ENCODE measurements around the gene PTPRS. TPM values are rescaled to one million over a fixed set of nuclear protein-coding genes. Genes with fewer than 3 reads are reported as not detected.
A peak's percentile ranks its signal among the peaks of the same experiment; 100 is the strongest.

PTPRS gene
- total RNA-seq, 4 donors from 2014 or later, result 21.1 to 68.5 (median 42.3) TPM

GRCh38 chr19:5296457-5297271, 43.9 kb downstream of the PTPRS start:
- peaks cover 5 to 19% of the 10 kb centered on the region in 2 donors for H3K4me1 ChIP-seq
- no peak overlapping the region for H3K4me3 ChIP-seq
- no peaks in the 10 kb centered on the region for H3K27me3 ChIP-seq
- ATAC-seq (no peak), DNase-seq (no peak)
- intact Hi-C loops (cut with DNase I; ENCODE audit: low total_unique reads), result no loop called here
- in situ Hi-C loops (cut with MboI; ENCODE audit: low sequenced_read_pairs in 4 of 4), result no loop called here
- no peaks in the 10 kb centered on the region for H3K36me3 ChIP-seq
- H3K9me3 ChIP-seq, result no peaks in the 10 kb centered on the region
- H3K27ac ChIP-seq, result no peak overlapping the region
- no peak for TF ChIP-seq POLR2A (IDR thresholded peaks at IDR 0.05)
- TF ChIP-seq CTCF (IDR thresholded peaks at IDR 0.05 in 4 of 5, conservative IDR thresholded peaks at IDR 0.05 in 1 of 5), result no peak

GRCh38 chr19:5296021-5296420, 44.6 kb downstream of the PTPRS start:
- in situ Hi-C loops (cut with MboI; ENCODE audit: low sequenced_read_pairs in 4 of 4) (no loop called here), intact Hi-C loops (cut with DNase I; ENCODE audit: low total_unique reads) (no loop called here)
- Histone ChIP-seq H3K27me3 (no peaks in the 10 kb centered on the region), H3K27ac (no peak overlapping the region), H3K4me3 (no peak overlapping the region), H3K9me3 (no peaks in the 10 kb centered on the region), H3K36me3 (no peaks in the 10 kb centered on the region), H3K4me1 (peaks cover 5 to 19% of the 10 kb centered on the region in 2 donors)
- DNase-seq (no peak), ATAC-seq (no peak)
- TF ChIP-seq CTCF (IDR thresholded peaks at IDR 0.05 in 4 of 5, conservative IDR thresholded peaks at IDR 0.05 in 1 of 5) (no peak), POLR2A (IDR thresholded peaks at IDR 0.05) (no peak)

GRCh38 chr19:5294403-5295160, 46.0 kb downstream of the PTPRS start:
- ATAC-seq (no peak), DNase-seq (no peak)
- Histone ChIP-seq H3K4me1 (peaks cover 5 to 31% of the 10 kb centered on the region in 2 donors), H3K4me3 (no peak overlapping the region), H3K27me3 (no peaks in the 10 kb centered on the region), H3K27ac (no peak overlapping the region), H3K36me3 (no peaks in the 10 kb centered on the region), H3K9me3 (no peaks in the 10 kb centered on the region)
- in situ Hi-C loops (cut with MboI; ENCODE audit: low sequenced_read_pairs in 4 of 4) (no loop called here), intact Hi-C loops (cut with DNase I; ENCODE audit: low total_unique reads) (no loop called here)
- TF ChIP-seq CTCF (IDR thresholded peaks at IDR 0.05 in 4 of 5, conservative IDR thresholded peaks at IDR 0.05 in 1 of 5) (no peak), POLR2A (IDR thresholded peaks at IDR 0.05) (no peak)

GRCh38 chr19:5293612-5294378, 46.8 kb downstream of the PTPRS start:
- H3K9me3 ChIP-seq, result no peaks in the 10 kb centered on the region
- H3K4me1 ChIP-seq, result peaks cover 6 to 37% of the 10 kb centered on the region in 2 donors
- H3K27ac ChIP-seq, result peak overlapping the region in 3 of 4 donors; percentile 77 to 88 (median 85)
- H3K27me3 ChIP-seq, result no peaks in the 10 kb centered on the region
- in situ Hi-C loops (cut with MboI; ENCODE audit: low sequenced_read_pairs in 4 of 4), result no loop called here
- peak overlapping the region; percentile 75 to 87 (median 79) for H3K4me3 ChIP-seq
- TF ChIP-seq CTCF (IDR thresholded peaks at IDR 0.05 in 4 of 5, conservative IDR thresholded peaks at IDR 0.05 in 1 of 5) (no peak), POLR2A (IDR thresholded peaks at IDR 0.05) (no peak)
- no peaks in the 10 kb centered on the region for H3K36me3 ChIP-seq
- peak in 1 of 2 donors; percentile 13 for ATAC-seq
- intact Hi-C loops (cut with DNase I; ENCODE audit: low total_unique reads), result no loop called here
- DNase-seq, result no peak
